ENCODE measurements around the gene TTC39C. TPM values are rescaled to one million over a fixed set of nuclear protein-coding genes. Genes with fewer than 3 reads are reported as not detected.

The TTC39C gene
- total and polyA plus RNA-seq, 12 donors = 3.5 to 8.1 (median 5.2) TPM

- H3K27me3 ChIP-seq = no peaks in the 10 kb centered on the region
- ATAC-seq (no peak), DNase-seq (no peak)
- no peak overlapping the region for H3K4me3 ChIP-seq
- H3K27ac ChIP-seq = no peak overlapping the region
- intact Hi-C loops (cut with DNase I) = no loop called here
- TF ChIP-seq, protein P1, sequence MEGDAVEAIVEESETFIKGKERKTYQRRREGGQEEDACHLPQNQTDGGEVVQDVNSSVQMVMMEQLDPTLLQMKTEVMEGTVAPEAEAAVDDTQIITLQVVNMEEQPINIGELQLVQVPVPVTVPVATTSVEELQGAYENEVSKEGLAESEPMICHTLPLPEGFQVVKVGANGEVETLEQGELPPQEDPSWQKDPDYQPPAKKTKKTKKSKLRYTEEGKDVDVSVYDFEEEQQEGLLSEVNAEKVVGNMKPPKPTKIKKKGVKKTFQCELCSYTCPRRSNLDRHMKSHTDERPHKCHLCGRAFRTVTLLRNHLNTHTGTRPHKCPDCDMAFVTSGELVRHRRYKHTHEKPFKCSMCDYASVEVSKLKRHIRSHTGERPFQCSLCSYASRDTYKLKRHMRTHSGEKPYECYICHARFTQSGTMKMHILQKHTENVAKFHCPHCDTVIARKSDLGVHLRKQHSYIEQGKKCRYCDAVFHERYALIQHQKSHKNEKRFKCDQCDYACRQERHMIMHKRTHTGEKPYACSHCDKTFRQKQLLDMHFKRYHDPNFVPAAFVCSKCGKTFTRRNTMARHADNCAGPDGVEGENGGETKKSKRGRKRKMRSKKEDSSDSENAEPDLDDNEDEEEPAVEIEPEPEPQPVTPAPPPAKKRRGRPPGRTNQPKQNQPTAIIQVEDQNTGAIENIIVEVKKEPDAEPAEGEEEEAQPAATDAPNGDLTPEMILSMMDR (IDR thresholded peaks at IDR 0.05) = no peak
- peaks cover 0 to 19% (median 5%) of the 10 kb centered on the region in 9 donors for H3K4me1 ChIP-seq
- peaks cover 0 to 19% (median 9%) of the 10 kb centered on the region in 11 donors for H3K9me3 ChIP-seq
- peaks cover 0 to 8% (median 0%) of the 10 kb centered on the region in 9 donors for H3K36me3 ChIP-seq
These were observed 80.0 kb downstream of the TTC39C start for GRCh38 chr18:24094561-24094960.

DNA sequence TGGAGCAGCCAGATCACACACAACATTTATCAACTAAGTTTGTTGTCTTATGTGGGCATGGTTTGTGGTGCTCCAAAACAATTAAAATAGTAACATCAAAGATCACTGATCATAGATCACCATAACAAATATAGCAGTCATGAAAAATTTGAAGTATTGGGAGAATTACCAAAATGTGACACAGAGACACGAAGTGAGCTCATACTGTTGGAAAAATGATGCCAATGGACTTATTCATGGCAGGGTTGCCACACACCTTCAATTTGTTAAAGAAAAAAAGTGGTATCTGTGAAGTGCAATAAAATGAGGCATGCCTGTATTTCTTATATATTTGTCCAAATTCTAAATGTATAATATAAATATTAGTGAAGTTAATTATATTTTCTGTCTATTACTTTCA, 81.4 kb downstream of the TTC39C start:
- H3K36me3 ChIP-seq = peaks cover 0 to 8% (median 0%) of the 10 kb centered on the region in 9 donors
- H3K4me1 ChIP-seq = peaks cover 0 to 13% (median 0%) of the 10 kb centered on the region in 9 donors
- intact Hi-C loops (cut with DNase I) = no loop called here
- ATAC-seq (no peak), DNase-seq (no peak)
- peaks cover 0 to 20% (median 9%) of the 10 kb centered on the region in 11 donors for H3K9me3 ChIP-seq
- no peaks in the 10 kb centered on the region for H3K27me3 ChIP-seq
- no peak overlapping the region for H3K27ac ChIP-seq
- no peak overlapping the region for H3K4me3 ChIP-seq
- TF ChIP-seq, protein P1 (IDR thresholded peaks at IDR 0.05) = no peak
- WGBS, 2 donors = 95 to 99% methylated on average over 1 of the region's 1 CpG

DNA sequence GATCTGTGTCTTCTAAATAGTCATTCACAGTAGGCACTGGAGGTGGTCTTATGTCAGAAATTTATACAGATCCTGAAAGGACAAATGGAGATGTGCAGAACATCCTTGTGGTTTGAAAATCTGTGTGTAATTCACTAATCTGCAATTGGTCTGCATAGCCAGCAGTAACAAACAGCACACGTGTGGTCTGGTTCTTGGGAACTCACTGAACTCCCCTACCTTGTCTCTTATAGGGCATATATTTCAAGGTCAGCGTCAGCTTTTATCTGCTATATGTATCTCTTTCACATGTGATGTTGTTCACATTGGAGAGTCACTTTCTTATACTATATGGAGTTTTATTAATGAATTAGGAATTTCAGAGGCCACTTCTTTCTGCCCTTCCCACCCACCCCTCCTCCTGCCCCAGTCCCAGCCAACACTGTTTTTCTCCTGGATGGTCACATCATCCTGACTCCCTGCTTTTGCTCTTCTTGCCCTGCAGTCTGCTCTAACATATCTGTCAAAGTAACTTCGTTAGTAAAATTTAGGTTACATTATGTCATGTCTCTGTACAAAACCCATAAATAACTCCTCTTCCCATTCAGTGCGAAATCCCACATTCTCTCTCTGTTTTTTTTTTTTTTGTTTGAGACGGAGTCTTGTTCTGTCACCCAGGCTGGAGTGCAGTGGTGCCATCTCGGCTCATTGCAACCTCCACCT, 88.9 kb downstream of the TTC39C start:
- peak in 4 of 8 donors; percentile 39 to 69 (median 50) for ATAC-seq
- intact Hi-C loops (cut with DNase I) = no loop called here
- peaks cover 0 to 5% (median 0%) of the 10 kb centered on the region in 11 donors for H3K9me3 ChIP-seq

GRCh38 chr18:24104486-24104885, 89.9 kb downstream of the TTC39C start:
- 80 to 82% methylated on average over 4 of the region's 4 CpGs for WGBS, 2 donors
- Histone ChIP-seq H3K4me3 (no peak overlapping the region), H3K27me3 (no peaks in the 10 kb centered on the region), H3K27ac (no peak overlapping the region), H3K9me3 (peaks cover 0 to 1% (median 0%) of the 10 kb centered on the region in 11 donors), H3K4me1 (peaks cover 0 to 6% (median 0%) of the 10 kb centered on the region in 9 donors), H3K36me3 (peaks cover 0 to 8% (median 0%) of the 10 kb centered on the region in 9 donors)
- TF ChIP-seq, protein P1 (IDR thresholded peaks at IDR 0.05) = no peak
- intact Hi-C loops (cut with DNase I) = no loop called here
- DNase-seq (no peak), ATAC-seq (no peak)

More for the DNA sequence above, 88.9 kb downstream of the TTC39C start:
- no peak for DNase-seq
- no peak overlapping the region for H3K4me3 ChIP-seq
- peaks cover 0 to 8% (median 0%) of the 10 kb centered on the region in 9 donors for H3K36me3 ChIP-seq
- H3K27ac ChIP-seq = no peak overlapping the region
- no peaks in the 10 kb centered on the region for H3K27me3 ChIP-seq
- WGBS, 2 donors = 70 to 77% methylated on average over 6 of the region's 6 CpGs
- H3K4me1 ChIP-seq = peaks cover 0 to 6% (median 0%) of the 10 kb centered on the region in 9 donors
- TF ChIP-seq, protein P1 (IDR thresholded peaks at IDR 0.05) = no peak

Data from heart right ventricle (tissue), 16 donors.